Measurements from ENCODE around the gene CARD11.
A peak's percentile ranks its signal among the peaks of the same experiment; 100 is the strongest.

Gene CARD11

DNA sequence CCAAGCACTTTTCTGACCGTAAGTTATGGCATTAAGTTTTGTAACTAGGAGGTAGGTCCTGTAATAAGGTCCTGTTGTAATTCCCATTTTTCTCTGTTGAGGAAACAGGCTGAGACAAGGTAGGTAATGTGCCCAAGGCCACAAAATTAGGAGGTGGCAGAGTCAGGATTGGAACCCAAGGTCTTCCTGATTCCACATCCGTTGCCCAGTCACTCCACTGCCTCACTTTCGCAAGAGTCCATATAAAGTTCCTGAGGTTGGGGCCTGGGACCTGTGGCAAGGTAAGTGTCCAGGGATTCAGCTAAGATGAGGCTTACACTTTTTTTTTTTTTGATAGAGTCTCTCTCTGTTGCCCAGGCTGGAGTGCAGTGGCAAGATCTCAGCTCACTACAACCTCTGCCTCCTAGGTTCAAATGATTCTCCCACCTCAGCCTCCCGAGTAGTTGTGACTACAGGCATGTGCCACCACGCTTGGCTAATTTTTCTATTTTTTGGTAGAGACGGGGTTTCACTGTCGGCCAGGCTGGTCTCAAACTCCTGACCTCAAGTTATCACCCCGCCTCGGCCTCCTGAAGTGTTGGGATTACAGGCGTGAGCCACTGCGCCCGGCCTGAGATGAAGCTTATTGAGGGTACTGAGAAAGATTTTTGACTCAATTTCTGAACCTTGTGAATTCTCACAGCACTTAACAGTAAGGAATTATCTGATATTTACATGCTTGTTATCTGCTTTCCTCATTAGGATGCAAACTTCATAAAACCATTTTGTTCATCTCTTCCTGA, 179.3 kb downstream of the CARD11 start:
- DNase-seq, result no peak

DNA sequence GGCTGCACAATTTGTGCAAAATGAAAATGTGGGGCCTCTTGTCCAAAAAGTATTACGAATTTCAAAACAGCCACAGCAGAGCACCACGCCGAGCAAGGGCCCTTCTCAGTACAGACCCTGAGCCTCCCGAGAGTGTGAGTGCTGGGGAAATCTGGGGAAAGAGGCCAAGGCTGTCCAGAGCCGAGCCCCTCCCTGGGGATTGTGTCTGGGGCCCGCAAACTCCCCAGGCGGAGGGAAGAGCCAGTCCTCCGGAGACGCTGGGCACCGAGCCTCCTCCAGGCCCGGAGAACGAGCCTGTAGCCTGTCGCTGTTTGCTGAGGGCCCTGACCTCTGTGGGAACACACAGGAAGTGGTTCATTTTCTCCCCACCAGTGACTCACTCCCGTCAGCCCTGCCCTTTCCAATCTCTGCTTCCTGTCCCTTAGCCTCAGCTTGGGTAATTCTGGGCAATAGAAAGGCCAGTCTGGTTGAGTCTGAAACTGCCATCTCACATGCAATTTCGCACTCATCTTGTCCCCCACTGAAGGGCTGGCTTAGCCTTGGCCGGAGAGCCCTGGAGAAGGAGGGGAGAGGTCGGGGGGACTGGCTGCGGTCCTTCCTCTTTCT, 180.1 kb downstream of the CARD11 start:
- peak; percentile 62 to 73 for DNase-seq

DNA sequence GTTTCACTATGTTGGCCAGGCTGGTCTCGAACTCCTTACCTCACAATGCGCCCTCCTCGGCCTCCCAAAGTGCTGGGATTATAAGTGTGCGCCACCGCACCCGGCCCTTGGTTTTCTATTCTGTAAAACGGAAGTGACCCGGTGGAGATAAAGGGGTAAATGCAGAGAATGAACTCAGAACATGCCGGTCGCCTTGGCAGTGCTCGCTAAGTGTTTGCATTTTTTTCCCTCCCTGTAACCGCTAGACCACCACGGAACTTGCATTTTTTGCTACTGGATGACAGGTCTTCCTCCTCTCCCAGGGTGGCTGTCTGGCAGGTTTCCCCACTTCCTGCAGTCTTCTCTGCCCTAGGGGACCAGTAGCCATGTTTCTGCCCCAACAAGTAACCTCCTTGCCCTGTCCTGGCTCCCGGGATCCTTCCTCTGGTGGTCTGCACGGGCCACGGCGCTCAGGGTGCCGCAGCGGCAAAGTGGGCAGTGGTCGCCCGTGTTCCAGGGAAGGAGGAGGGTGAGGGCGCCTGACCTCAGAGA, 180.8 kb downstream of the CARD11 start:
- DNase-seq, result no peak

DNA sequence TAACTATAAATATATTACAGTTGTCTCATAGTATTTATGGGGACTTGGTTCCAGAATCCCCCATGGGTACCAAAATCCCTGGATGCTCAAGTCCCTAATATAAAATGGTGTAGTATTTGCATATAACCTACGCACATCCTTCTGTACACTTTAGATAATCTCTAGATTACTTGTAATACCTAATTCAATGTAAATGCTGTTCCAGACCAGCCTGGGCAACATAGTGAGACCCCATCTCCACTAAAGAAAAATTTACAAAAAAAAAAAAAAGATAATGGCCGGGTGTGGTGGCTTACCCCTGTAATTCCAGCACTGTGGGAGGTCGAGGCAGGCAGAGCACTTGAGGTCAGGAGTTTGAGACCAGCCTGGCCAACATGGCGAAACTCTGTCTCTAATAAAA, 182.2 kb downstream of the CARD11 start:
- no peak for DNase-seq

DNA sequence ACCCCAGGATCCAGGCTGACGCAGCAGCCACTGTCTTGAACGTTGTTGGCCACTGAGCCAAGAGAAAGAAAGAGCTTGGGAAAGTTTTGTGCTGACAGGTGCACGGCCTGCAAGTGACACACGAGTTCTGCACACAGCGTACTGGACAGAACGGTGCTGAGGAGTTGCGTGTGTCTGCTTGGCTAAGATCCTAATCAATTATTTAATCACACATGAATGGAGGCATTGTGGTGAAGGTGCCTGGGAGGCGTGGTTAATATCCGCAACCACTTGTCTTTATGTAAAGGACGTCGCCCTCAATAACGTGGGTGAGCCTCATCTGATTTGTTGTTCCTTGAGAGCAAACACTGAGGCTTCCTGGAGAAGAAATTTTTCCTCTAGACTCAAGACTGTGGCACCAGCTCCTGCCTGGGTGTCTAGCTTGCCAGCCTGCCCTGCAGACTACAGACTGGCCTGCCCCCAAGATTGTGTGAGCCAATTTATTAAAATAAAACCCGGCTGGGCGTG, 183.0 kb downstream of the CARD11 start:
- DNase-seq, result no peak

DNA sequence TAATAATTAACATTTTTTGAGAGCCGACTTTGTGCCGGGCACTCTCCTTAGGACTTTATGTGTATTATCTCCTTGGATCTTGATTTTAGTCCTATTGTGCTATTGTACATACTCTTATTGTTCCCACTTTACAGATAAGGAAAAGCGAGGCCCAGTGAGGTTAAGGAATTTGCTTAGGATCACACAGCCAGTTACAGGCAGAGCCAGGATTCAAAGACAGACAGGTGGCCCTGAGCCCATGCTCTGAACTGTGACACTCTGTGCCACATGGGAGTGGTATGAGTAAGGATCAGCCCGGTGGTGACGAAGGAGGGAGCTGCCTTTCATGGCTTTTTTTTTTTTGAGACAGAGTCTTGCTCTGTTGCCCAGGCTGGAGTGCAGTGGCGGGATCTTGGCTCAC, 183.7 kb downstream of the CARD11 start:
- DNase-seq, result no peak

DNA sequence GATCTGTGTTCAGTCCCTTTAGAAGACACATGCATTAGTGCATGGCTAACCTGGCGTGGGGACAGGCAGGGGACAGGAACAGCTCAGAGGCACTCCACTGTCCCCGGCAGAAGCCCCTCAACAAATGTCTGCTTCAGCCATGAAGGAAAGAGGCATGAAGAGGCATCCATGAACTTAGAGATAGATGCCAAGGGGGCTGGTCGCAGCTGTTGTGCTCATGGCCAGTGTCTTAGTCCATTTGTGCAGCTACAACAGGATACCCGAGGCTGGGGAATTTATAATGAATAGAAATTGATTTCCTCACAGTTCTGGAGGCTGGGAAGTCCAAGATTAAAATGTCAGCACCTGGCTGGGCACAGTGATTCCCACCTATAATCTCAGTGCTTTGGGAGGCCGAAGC, 185.0 kb downstream of the CARD11 start:
- no peak for DNase-seq

DNA sequence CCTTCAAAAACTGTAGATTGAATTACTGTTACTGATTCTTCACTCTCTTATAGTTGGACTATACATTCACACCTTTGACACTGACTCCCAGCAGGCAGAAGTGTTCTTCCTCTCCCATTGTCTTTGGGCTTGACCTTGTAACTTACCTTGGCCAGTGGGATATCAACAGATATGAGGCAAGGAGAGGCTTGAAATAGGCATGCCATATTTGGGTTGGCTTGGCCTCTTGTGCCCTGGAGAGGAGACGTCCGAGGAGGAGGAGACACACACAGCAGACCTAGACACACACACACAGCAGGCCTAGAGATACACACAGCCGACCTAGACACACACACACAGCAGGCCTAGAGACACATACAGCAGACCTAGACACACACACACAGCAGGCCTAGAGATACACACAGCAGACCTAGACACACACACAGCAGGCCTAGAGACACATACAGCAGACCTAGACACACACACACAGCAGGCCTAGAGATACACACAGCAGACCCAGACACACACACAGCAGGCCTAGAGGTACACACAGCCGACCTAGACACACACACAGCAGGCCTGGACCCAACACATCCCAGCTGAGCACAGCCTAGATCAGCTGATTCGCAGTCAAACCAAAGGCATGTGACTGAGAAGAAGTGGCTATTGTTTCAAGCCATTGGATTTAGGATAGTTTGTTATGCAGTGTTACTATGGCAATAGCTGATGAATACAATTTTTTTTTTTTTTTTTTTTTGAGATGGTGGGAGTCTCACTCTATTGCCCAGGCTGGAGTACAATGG, 187.1 kb downstream of the CARD11 start:
- no peak for DNase-seq
